Glutamatergic neuron (in vitro differentiated cells): ENCODE results near the gene PBX1. TPM values are rescaled to one million over a fixed set of nuclear protein-coding genes. Genes with fewer than 3 reads are reported as not detected.

Experiments
- DNase-seq: peaks from one replicate; pipeline ENCODE4 v3.0.0; 2022
- H3K27ac Mint-ChIP-seq: one replicate; pipeline ENCODE4 v1.8.0; 2020; ENCODE audit warnings: mild to moderate bottlenecking, mixed read lengths, inconsistent platforms; ENCODE audit not compliant: unreplicated experiment
- H3K27me3 Mint-ChIP-seq: one replicate; pipeline ENCODE4 v1.8.0; 2020; ENCODE audit warnings: mild to moderate bottlenecking, moderate library complexity, mixed read lengths, inconsistent platforms; ENCODE audit not compliant: unreplicated experiment
- H3K36me3 Mint-ChIP-seq: one replicate; pipeline ENCODE4 v1.8.0; 2020; ENCODE audit warnings: mild to moderate bottlenecking, mixed read lengths, inconsistent platforms; ENCODE audit not compliant: unreplicated experiment
- H3K4me1 Mint-ChIP-seq: one replicate; pipeline ENCODE4 v1.8.0; 2020; ENCODE audit warnings: mild to moderate bottlenecking, low read depth, mixed read lengths, inconsistent platforms; ENCODE audit not compliant: unreplicated experiment
- H3K4me3 Mint-ChIP-seq: one replicate; pipeline ENCODE4 v1.8.0; 2020; ENCODE audit warnings: mild to moderate bottlenecking, mixed read lengths, inconsistent platforms; ENCODE audit not compliant: unreplicated experiment
- H3K9me3 Mint-ChIP-seq: one replicate; pipeline ENCODE4 v1.8.0; 2020; ENCODE audit warnings: mild to moderate bottlenecking, moderate library complexity, mixed read lengths, inconsistent platforms; ENCODE audit not compliant: unreplicated experiment
- total RNA-seq: library from RNA; stranded (reverse); fragmentation: NEBNext Ultra II Directional; extraction: Animal tissue kit (Norgen Biotek cat#: 25700); gene quantifications from one replicate; pipeline ENCODE4 v1.2.1, GENCODE V29; 2021; ENCODE audit not compliant: unreplicated experiment
- TF ChIP-seq, protein P1 (sequence below): fragments of 200-600 bp; sonication (generic); IDR thresholded peaks from one replicate; pipeline ENCODE4 v1.5.0; 2021; ENCODE audit not compliant: partially characterized antibody, unreplicated experiment

Gene PBX1
- total RNA-seq, 1 donor from 2014 or later: 98.7 TPM

DNA sequence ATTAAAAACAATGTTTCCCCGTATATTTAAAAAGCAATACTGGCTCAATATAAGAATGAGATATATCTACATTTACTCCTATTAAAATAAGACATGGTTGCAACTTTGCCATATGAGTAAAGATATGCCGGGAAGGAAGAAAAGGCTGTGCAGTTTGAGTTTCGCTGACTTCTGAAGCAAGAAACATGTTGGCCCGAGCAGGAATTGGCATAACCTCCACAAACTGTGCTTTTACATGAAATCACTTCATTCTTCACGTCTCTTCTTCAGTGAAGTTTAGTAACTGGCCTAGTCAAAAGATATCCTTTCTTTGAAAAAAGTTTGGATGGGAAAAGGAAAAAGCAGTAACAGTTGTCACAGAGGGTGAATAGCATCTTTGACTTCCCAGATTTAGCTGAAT is 342.0 kb downstream of the PBX1 start:
- Mint-ChIP-seq H3K27me3 (no peaks in the 10 kb centered on the region), H3K9me3 (no peaks in the 10 kb centered on the region), H3K27ac (no peak overlapping the region), H3K4me3 (no peak overlapping the region), H3K36me3 (peaks cover 12% of the 10 kb centered on the region), H3K4me1 (no peaks in the 10 kb centered on the region)
- no peak for DNase-seq
- TF ChIP-seq, protein P1, sequence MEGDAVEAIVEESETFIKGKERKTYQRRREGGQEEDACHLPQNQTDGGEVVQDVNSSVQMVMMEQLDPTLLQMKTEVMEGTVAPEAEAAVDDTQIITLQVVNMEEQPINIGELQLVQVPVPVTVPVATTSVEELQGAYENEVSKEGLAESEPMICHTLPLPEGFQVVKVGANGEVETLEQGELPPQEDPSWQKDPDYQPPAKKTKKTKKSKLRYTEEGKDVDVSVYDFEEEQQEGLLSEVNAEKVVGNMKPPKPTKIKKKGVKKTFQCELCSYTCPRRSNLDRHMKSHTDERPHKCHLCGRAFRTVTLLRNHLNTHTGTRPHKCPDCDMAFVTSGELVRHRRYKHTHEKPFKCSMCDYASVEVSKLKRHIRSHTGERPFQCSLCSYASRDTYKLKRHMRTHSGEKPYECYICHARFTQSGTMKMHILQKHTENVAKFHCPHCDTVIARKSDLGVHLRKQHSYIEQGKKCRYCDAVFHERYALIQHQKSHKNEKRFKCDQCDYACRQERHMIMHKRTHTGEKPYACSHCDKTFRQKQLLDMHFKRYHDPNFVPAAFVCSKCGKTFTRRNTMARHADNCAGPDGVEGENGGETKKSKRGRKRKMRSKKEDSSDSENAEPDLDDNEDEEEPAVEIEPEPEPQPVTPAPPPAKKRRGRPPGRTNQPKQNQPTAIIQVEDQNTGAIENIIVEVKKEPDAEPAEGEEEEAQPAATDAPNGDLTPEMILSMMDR: no peak
